ENCODE measurements around the gene SLC10A1.

- TF ChIP-seq POLR2A (IDR thresholded peaks at IDR 0.05; ENCODE audit: low read length) (no peak), GATA1 (IDR thresholded peaks at IDR 0.05; ENCODE audit: low read depth, low read length) (no peak)
These were observed 31.8 kb upstream of the SLC10A1 start for GRCh38 chr14:69828879-69829278.

Data from erythroblast (primary cell).